ENCODE data around the gene TAS2R46. TPM values are rescaled to one million over a fixed set of nuclear protein-coding genes. Genes with fewer than 3 reads are reported as not detected.

The TAS2R46 gene
- total RNA-seq, 2 donors from 2014 or later = 0.48 to 0.84 TPM

DNA sequence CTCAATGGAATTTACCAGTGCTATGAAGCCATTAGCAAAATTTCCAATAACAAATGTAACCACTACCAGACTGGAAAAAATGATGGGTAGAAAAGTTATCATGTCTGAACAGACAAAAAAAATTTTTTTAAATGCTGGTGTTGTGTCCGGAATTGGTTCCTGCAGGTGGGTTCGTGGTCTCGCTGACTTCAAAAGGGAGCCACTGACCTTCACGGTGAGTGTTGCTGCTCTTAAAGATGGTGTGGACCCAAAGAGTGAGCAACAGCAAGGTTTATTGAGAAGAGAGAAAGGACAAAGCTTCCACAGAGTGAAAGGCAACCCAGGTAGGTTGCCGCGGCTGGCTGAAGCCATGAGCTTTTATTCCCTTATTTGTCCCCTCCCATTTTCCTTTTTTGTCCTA lies 30.0 kb upstream of the TAS2R46 start, which contains the start of gene TAS2R43:
TAS2R43 (minus strand) TSS at position 186 of the 400 bp plus-strand sequence; CDS start at position 102, 84 bp downstream.
- no peak for DNase-seq
- no peaks in the 10 kb centered on the region for H3K9me3 ChIP-seq
- no peak for TF ChIP-seq CTCF (IDR thresholded peaks at IDR 0.05)
- no peak within 1 kb of the TSS for H3K4me3 ChIP-seq
- H3K4me1 ChIP-seq = no peaks in the 10 kb centered on the region
- no peaks in the 10 kb centered on the region for H3K36me3 ChIP-seq
- H3K27ac ChIP-seq = no peak within 1 kb of the TSS
- H3K27me3 ChIP-seq = no peaks in the 10 kb centered on the region
- intact Hi-C loops (cut with DNase I) = no loop called here
- H3K9ac ChIP-seq (ENCODE audit: low read depth in 2 of 2, low read length in 2 of 2) = no peak within 1 kb of the TSS

DNA sequence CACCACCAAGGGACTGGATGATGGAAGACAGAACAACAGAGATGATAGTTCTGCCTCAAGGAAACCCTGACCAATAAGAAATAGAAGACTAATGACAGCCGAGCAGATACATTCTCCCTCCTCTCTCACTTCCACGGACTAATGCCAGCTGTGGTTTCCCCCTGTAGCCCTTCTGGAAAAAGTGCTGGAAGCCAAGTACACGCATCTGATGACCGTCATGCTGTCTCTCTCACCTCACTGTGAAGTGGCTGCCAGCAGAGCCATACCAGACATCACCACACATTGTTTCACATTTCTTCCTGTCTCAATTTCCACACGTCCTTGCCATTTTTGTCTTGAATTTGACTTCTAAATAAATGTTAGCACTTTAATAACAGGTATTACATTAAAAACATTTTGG lies 27.2 kb upstream of the TAS2R46 start:
- Histone ChIP-seq H3K36me3 (no peaks in the 10 kb centered on the region), H3K27me3 (no peaks in the 10 kb centered on the region), H3K4me3 (no peak overlapping the region), H3K27ac (no peak overlapping the region), H3K9ac (ENCODE audit: low read depth in 2 of 2, low read length in 2 of 2) (no peak overlapping the region), H3K4me1 (no peaks in the 10 kb centered on the region), H3K9me3 (no peaks in the 10 kb centered on the region)
- intact Hi-C loops (cut with DNase I) = no loop called here
- DNase-seq = no peak
- no peak for TF ChIP-seq CTCF (IDR thresholded peaks at IDR 0.05)

DNA sequence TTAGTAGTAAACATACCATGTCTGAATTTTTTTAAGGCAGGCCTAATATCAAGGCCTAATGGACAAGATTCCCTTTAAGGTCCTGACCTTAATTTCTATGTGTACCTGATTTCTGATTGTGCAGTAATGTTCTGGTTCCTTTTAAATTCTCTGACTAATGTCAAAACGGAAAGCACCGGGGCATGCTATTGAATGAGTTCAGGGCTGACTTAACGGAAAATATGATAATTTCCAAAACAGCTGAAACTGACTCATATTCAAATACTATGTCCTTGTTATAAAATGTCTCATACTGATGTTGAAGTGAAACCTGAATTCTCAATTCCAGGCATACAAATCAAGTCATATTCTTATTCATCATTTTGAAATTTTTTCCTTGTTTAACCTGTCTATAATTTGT lies 23.3 kb upstream of the TAS2R46 start:
- no peak for TF ChIP-seq CTCF (IDR thresholded peaks at IDR 0.05)
- no peak overlapping the region for H3K9ac ChIP-seq (ENCODE audit: low read depth in 2 of 2, low read length in 2 of 2)
- H3K27me3 ChIP-seq = no peaks in the 10 kb centered on the region
- intact Hi-C loops (cut with DNase I) = no loop called here
- no peak overlapping the region for H3K4me3 ChIP-seq
- no peak for DNase-seq
- H3K36me3 ChIP-seq = no peaks in the 10 kb centered on the region
- no peaks in the 10 kb centered on the region for H3K4me1 ChIP-seq
- H3K27ac ChIP-seq = no peak overlapping the region
- H3K9me3 ChIP-seq = no peaks in the 10 kb centered on the region

GRCh38 chr12:11081987-11082386 lies 19.9 kb upstream of the TAS2R46 start:
- Histone ChIP-seq H3K27me3 (no peaks in the 10 kb centered on the region), H3K4me3 (no peak overlapping the region), H3K36me3 (no peaks in the 10 kb centered on the region), H3K27ac (no peak overlapping the region), H3K4me1 (no peaks in the 10 kb centered on the region), H3K9me3 (no peaks in the 10 kb centered on the region), H3K9ac (ENCODE audit: low read depth in 2 of 2, low read length in 2 of 2) (no peak overlapping the region)
- TF ChIP-seq CTCF (IDR thresholded peaks at IDR 0.05) = no peak
- intact Hi-C loops (cut with DNase I) = no loop called here
- no peak for DNase-seq

- Histone ChIP-seq H3K36me3 (no peaks in the 10 kb centered on the region), H3K9ac (ENCODE audit: low read depth in 2 of 2, low read length in 2 of 2) (no peak overlapping the region), H3K4me3 (no peak overlapping the region), H3K27me3 (no peaks in the 10 kb centered on the region), H3K9me3 (no peaks in the 10 kb centered on the region), H3K27ac (no peak overlapping the region), H3K4me1 (no peaks in the 10 kb centered on the region)
- TF ChIP-seq CTCF (IDR thresholded peaks at IDR 0.05) = no peak
- intact Hi-C loops (cut with DNase I) = no loop called here
- DNase-seq = no peak
These were observed 16.2 kb upstream of the TAS2R46 start for GRCh38 chr12:11078246-11078645.

DNA sequence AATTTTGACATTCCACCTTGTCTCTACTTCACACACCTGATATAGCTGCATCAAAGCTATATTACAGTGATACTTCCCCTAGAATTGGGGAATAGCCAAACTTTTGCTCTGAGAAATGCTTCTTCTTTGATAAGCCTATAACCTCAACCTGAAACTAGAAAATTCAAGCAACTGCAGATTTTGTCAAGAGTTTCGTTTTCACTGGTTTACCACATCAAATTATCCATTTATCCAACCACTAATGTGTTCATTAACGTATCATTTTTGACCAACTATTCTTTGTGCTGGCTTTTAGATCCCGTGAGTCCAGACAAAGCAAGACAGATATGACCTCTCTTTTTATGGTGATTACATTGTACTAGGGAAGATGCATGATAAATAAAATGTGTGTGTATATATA lies 13.5 kb upstream of the TAS2R46 start:
- no peaks in the 10 kb centered on the region for H3K4me1 ChIP-seq
- no peak overlapping the region for H3K4me3 ChIP-seq
- no peak for DNase-seq
- no peaks in the 10 kb centered on the region for H3K27me3 ChIP-seq
- H3K36me3 ChIP-seq = no peaks in the 10 kb centered on the region
- H3K27ac ChIP-seq = no peak overlapping the region
- no peak overlapping the region for H3K9ac ChIP-seq (ENCODE audit: low read depth in 2 of 2, low read length in 2 of 2)
- no peaks in the 10 kb centered on the region for H3K9me3 ChIP-seq
- intact Hi-C loops (cut with DNase I) = no loop called here
- TF ChIP-seq CTCF (IDR thresholded peaks at IDR 0.05) = no peak
